ENCODE measurements around the gene ECM2.

ECM2 gene

DNA sequence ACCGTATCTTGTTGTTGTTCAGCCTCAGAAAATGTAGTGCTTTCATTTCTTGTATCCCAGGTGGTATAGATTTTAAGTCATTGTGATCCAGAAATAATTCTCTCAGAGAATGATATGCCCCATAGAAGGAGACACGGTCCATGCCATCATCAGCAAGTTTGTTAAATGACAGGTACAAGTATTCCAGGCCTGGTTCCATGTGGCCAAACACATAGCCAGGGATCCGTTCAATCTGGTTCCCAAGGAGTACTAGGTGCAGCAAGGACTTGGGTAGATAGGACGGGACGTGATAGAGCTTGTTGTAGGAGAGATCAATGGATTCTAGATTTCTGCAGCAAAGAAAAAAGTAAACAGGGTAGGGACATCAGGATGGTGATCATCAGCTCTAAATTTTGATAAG lies 35.1 kb downstream of the ECM2 start:
- no peak for DNase-seq (ENCODE audit: low spot score)

DNA sequence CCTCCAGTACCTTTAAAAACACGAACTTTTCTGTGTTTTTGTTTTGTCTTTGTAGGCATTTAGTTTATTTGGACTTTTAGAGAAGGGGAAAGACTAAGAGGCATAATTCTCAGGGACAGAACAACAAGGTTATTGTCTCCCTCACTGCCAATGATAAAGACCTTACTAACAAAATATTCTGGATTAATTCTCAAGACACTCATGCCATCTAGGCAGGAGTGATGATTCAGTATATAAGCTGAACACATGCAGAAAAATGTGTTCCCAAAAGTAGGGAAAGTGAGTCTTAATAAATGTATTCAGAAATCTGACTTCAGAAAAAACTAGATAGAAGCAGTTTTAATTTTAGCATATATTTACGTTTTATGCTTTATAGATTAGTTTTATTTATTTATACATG lies 36.1 kb downstream of the ECM2 start:
- DNase-seq (ENCODE audit: low spot score), result peak; percentile 92

GRCh38 chr9:92496396-92497176 lies 39.2 kb downstream of the ECM2 start:
- DNase-seq (ENCODE audit: low spot score), result no peak

GRCh38 chr9:92494856-92495255 lies 40.9 kb downstream of the ECM2 start:
- peak; percentile 21 for DNase-seq (ENCODE audit: low spot score)

GRCh38 chr9:92493749-92494387 lies 41.9 kb downstream of the ECM2 start:
- no peak for DNase-seq (ENCODE audit: low spot score)

- DNase-seq (ENCODE audit: low spot score), result no peak
These were observed 42.9 kb downstream of the ECM2 start for GRCh38 chr9:92492781-92493401.

GRCh38 chr9:92488681-92489550 lies 46.9 kb downstream of the ECM2 start:
- DNase-seq (ENCODE audit: low spot score), result no peak

- no peak for DNase-seq (ENCODE audit: low spot score)
These were observed 49.4 kb downstream of the ECM2 start for GRCh38 chr9:92486371-92486770.

DNA sequence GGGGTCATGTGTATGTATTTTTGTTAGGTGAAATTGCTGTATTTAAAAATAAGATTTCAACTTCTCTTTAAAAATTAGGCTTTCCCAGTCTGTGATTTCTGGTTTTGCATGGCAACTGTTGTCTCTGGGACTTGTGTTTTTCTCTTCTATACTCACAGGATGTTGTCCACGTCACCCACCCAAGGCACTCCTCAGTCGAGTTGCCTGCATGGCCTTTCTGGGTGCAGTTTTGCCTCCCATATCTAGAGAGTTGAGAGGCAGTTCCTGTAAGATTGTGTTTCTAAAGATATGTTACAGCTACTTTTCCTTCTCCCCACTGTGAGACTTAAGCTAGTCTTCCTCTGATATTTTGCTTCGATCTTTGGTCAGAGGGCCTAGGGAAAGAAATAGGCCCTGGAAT lies 51.2 kb downstream of the ECM2 start:
- DNase-seq (ENCODE audit: low spot score), result no peak

DNA sequence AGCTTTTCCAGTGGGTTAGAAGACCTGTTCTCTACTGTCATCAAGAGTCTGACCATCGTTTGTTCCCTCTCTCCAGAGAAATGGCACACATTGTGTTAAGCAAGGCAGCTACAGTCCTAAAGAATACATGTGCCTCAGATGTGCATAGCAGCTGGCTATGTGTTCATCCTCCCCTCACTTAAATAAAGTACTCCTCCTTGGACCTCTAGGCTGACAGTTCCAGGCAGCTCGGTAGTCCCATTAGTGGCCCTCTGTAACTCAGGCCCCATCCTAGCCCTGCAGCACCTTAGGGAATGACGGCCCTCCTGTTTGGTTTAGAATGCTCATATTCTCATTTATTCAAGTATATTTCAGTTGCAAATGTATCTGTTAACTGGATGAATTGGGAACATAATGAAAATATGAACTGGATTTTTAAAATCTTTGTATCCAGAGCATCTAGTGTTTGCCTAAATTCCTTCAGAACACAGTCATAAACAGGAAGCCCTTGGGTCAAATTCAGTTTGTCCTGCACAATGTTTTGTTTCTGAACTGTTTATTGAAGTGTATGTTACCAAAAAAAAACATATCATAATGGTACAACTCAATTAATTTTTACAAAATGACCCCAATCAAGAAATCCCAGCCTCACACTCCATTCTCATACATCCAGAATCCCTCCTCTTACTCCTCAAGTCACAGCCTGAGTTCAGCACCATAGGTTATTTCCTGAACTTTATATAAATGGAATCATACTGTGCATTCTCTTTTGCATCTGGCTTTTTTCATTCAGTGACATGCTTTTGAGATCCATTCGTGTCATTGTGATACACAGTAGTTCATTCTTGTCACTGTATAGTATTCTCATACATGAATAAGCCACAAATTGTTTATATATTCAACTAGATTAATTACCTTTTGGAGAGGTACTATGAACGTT lies 51.9 kb downstream of the ECM2 start:
- no peak for DNase-seq (ENCODE audit: low spot score)

GRCh38 chr9:92482805-92483204 lies 53.0 kb downstream of the ECM2 start:
- no peak for DNase-seq (ENCODE audit: low spot score)

DNA sequence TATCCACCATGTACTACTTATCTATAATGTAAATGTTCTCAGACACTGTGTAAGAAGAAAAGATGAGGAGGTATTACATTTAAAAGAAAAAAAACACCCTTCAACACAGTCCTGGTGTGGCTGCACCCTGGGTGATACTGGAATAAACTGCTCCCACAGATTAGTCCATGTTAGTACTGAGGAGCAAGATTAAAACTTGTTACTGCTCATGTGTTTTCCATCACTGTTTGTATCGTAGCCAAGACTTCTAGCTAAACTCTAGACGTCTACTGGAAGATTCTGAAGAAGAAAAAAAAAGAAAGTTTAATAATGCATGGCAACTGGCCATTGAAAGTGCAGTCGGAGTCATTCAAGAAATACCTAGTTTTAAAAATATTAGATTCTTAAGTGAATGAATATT lies 53.5 kb downstream of the ECM2 start, which contains the start of gene ASPN:
TSS of gene ASPN (minus strand) at position 178 of the 400 bp plus-strand sequence.
- no peak for DNase-seq (ENCODE audit: low spot score)

- DNase-seq (ENCODE audit: low spot score), result peak; percentile 40
These were observed 54.7 kb downstream of the ECM2 start for GRCh38 chr9:92480986-92481633.

- DNase-seq (ENCODE audit: low spot score), result no peak
These were observed 55.5 kb downstream of the ECM2 start for GRCh38 chr9:92480291-92480771.

GRCh38 chr9:92479346-92479745 lies 56.4 kb downstream of the ECM2 start:
- no peak for DNase-seq (ENCODE audit: low spot score)

DNA sequence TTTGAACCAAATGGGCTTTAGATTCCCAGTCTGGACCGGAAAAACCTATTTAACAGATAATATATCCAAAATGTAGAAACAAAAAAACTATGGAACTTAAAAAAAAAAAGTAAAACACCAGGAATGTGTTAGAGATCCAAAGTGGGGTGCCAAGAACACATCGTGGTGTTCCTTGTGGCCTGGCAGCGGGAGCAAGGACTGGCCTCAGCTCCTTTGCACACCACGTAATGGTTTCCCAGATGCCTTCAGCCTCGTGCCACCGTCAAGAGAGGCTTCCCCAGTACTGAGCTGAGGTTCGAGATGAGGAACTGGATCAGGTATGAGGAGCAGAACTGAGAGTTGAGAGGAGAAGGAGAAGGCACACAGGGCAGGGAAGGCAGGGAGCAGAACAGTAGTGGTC lies 57.0 kb downstream of the ECM2 start:
- DNase-seq (ENCODE audit: low spot score), result no peak

DNA sequence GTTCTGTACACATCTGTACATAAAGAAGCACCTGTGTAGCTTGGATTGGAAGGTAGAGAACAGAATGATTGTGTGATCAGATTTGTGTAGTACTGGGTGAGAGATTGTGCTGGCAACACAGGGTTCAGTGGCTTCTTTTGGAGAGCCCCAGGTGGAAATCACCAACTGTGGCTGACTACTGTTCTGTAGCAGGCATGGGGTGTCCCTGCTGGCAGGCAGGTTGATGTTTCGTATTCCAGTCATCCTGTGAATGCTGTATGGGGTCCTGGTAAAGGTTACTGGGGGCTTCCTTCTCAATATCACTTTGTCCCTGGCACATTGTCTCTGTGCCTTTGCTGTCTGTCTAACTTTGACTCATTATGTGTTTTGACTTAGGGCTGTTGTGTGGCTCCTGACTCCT lies 58.8 kb downstream of the ECM2 start:
- no peak for DNase-seq (ENCODE audit: low spot score)

GRCh38 chr9:92474587-92474986 lies 61.2 kb downstream of the ECM2 start:
- no peak for DNase-seq (ENCODE audit: low spot score)

GRCh38 chr9:92468206-92468605 lies 67.6 kb downstream of the ECM2 start:
- peak; percentile 63 for DNase-seq (ENCODE audit: low spot score)

DNA sequence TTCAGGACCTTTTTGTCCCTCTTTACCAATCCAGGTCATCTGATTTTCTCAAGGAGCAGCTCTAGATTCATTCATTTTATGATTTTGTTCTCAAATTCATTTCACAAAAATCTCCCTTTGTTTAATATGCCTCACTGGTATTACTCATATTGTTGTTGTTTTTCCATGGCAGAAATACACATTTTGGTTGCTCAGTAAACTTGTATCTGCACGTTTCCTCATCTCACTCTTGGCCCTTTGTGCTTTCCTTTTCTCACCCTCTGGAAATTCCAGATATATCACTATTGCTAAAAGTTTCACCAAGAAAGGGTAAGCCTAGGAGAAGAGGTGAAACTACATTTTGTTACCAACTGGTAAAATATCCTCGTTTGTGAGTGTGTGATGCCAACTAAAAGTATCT lies 68.3 kb downstream of the ECM2 start:
- no peak for DNase-seq (ENCODE audit: low spot score)

DNA sequence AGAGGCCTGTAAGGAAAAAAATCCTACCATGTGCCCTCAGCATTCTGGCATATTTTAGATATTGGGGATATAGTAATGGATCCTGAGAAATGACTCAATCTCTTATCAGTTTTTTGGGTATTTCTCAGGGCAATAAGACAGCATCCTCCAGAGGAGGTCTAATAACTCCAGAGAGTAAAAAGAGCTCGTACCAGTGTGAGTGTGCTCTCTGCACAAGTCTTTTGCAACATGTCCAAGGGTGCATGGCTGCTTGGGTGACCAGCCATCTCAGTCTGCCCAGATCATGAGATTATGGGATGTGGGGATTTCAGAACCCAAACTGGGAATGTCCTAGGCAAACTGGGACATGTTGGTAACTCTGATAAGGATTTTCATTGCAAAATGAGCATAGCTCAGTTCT lies 68.7 kb downstream of the ECM2 start:
- DNase-seq (ENCODE audit: low spot score), result no peak

All from COLO829 (cell line).